ENCODE measurements around the gene CDK6.

- no peak for TF ChIP-seq CTCF (IDR thresholded peaks at IDR 0.05)
- no peak for TF ChIP-seq POLR2A (IDR thresholded peaks at IDR 0.05)
- TF ChIP-seq POLR2AphosphoS5 (IDR thresholded peaks at IDR 0.05), result no peak
- no peak for TF ChIP-seq EP300 (IDR thresholded peaks at IDR 0.05)
These were observed 186.0 kb downstream of the CDK6 start for GRCh38 chr7:92650391-92650790.
